ENCODE results near the gene OPA1.
A peak's percentile ranks its signal among the peaks of the same experiment; 100 is the strongest.

Gene OPA1

GRCh38 chr3:193592841-193593667 is at the start of gene OPA1:
OPA1 (plus strand) TSS chr3:193593208; CDS start chr3:193593378, 170 bp downstream.
- DNase-seq = peak; percentile 92

- no peak for DNase-seq
Observed at GRCh38 chr3:193544289-193544688, 48.7 kb upstream of the OPA1 start.

GRCh38 chr3:193545304-193545703 is 47.7 kb upstream of the OPA1 start:
- DNase-seq = no peak

GRCh38 chr3:193546129-193546528 is 46.9 kb upstream of the OPA1 start:
- no peak for DNase-seq

- no peak for DNase-seq
Observed at GRCh38 chr3:193548406-193548805, 44.6 kb upstream of the OPA1 start.

GRCh38 chr3:193552923-193553322 is 40.1 kb upstream of the OPA1 start:
- DNase-seq = no peak

GRCh38 chr3:193553586-193553985 is 39.4 kb upstream of the OPA1 start:
- DNase-seq = no peak

- DNase-seq = no peak
Observed at GRCh38 chr3:193554811-193555210, 38.2 kb upstream of the OPA1 start, which contains the start of gene ATP13A4. ATP13A4 (minus strand) TSS chr3:193554895; CDS start chr3:193554799, 96 bp downstream.

GRCh38 chr3:193556841-193557240 is 36.2 kb upstream of the OPA1 start:
- no peak for DNase-seq

- DNase-seq = no peak
Observed at GRCh38 chr3:193559100-193559499, 33.9 kb upstream of the OPA1 start.

GRCh38 chr3:193560091-193560490 is 32.9 kb upstream of the OPA1 start:
- no peak for DNase-seq

GRCh38 chr3:193560870-193561269 is 32.1 kb upstream of the OPA1 start:
- no peak for DNase-seq

- no peak for DNase-seq
Observed at GRCh38 chr3:193563426-193563825, 29.6 kb upstream of the OPA1 start.

GRCh38 chr3:193564012-193564411 is 29.0 kb upstream of the OPA1 start:
- no peak for DNase-seq

- DNase-seq = no peak
Observed at GRCh38 chr3:193569119-193569518, 23.9 kb upstream of the OPA1 start.

GRCh38 chr3:193572426-193572908 is 20.5 kb upstream of the OPA1 start:
- DNase-seq = no peak

- DNase-seq = no peak
Observed at GRCh38 chr3:193573403-193574191, 19.4 kb upstream of the OPA1 start.

GRCh38 chr3:193574488-193575070 is 18.4 kb upstream of the OPA1 start:
- no peak for DNase-seq

- no peak for DNase-seq
Observed at GRCh38 chr3:193585530-193585929, 7.5 kb upstream of the OPA1 start.

GRCh38 chr3:193586526-193586925 is 6.5 kb upstream of the OPA1 start:
- DNase-seq = no peak

GRCh38 chr3:193589129-193589528 is 3.9 kb upstream of the OPA1 start:
- no peak for DNase-seq

- no peak for DNase-seq
Observed at GRCh38 chr3:193589616-193590015, 3.4 kb upstream of the OPA1 start.

GRCh38 chr3:193590088-193590856 is 2.7 kb upstream of the OPA1 start:
- DNase-seq = no peak

Data from GF-D8 (cell line).